Kasumi-1 (cell line): ENCODE data around the gene RNU5D-1.
"Not testable (repeated sequence)": the region's sequence is repeated elsewhere in the genome, so short reads cannot be mapped to it uniquely, and the experiment has no call there.

Experiments used
- DNase-seq, 2 experiments: peaks; one replicate each; lab custom pipeline; 2025; lab: John Stamatoyannopoulos, UW

RNU5D-1 gene

DNA sequence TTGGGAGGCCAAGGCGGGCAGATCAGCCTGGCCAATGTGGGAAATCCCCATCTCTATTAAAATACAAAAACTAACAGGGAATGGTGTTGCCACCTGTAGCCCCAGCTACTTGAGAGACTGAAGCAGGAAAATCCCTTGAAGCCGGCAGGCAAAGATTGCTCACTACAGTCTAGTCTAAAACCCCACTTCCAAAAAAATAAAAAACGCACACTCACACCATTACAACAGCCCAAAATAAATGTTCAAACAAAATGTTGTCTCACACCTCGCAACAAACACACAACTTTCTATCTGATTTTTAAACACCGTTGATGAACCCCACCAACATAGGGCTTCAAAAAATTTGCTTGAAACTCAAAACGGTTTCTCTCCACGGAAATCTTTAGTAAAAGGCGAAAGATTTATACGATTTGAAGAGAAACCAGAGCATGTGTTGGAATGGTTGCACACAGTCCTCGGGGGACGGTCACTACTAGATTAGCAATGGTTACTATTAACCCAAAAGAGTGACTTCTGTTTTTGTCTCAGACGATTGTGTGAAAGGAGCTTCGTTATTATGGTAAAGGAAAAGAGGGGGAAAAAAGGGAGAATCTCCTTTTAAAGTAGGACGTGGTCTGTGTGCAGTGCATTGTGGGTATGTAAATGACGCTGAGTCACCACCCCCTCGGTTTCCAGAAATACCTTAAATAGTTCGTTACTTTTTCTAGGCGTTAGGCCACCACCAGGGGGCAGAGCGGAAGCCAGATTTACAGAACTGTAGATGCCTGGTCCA is at the start of gene RNU5D-1:
TSS of gene RNU5D-1 (minus strand) at position 430 of the 772 bp plus-strand sequence.
- DNase-seq: peak; percentile 97 to 98

DNA sequence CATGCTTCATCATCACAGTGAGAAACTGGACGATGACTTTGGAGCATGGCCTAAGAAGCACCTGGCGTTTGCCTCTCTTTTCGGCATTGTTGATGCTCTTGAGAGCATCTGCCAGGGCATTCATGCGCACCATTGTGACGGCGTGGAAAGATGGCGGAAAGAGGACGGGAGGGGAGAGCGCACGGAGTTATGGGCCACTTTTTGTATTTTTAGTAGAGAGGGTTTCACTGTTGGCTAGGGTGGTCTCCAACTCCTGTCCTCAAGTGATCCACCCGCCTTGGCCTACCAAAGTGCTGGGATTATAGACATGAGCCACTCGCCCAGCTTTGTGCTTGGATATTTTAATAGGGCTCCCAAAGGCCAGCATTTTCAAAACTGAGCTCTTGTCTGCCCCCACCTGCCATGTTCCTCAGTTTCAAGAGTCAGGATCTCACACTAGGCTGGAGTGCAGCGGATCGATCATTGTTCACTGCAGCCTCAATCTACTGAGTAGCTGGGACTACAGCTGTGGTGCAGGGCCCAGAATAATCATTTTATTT is 49.7 kb upstream of the RNU5D-1 start:
- no peak for DNase-seq

DNA sequence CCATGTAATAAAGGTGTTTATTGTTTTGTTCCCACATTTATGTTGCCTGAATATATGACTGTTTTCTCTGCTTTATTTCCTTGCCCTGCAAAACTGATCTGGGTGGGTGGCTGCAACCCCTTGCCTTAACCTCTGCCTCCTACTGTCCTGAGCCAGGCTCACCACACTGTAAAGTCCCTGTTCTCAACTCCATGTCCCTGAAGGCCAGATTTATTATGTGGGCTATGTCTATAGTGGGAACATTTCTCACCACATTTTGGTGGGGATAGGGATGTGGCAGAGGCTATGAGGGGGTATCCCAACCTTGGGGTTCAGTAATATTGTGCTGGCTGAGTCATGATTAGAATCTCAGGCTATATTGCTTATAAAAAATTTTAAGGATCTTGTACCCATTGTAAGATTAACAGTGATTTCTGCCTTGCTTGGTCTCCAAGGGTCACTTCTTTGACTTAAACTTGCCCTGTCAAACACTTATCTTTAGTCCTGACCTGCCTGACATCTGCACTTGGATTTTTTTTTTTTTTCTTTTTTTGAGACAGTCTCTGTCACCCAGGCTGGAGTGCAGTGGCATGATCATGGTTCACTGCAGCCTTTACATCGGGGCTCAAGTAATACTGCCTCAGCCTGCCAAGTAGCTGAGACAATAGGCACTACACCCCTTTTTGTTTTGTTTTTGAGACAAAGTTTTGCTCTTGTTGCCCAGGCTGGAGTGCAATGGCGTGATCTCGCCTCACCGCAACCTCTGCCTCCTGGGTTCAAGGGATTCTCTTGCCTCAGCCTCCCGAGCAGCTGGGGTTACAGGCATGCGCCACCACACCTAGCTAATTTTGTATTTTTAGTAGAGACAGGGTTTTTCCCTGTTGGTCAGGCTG is 48.0 kb upstream of the RNU5D-1 start:
- DNase-seq: no peak

DNA sequence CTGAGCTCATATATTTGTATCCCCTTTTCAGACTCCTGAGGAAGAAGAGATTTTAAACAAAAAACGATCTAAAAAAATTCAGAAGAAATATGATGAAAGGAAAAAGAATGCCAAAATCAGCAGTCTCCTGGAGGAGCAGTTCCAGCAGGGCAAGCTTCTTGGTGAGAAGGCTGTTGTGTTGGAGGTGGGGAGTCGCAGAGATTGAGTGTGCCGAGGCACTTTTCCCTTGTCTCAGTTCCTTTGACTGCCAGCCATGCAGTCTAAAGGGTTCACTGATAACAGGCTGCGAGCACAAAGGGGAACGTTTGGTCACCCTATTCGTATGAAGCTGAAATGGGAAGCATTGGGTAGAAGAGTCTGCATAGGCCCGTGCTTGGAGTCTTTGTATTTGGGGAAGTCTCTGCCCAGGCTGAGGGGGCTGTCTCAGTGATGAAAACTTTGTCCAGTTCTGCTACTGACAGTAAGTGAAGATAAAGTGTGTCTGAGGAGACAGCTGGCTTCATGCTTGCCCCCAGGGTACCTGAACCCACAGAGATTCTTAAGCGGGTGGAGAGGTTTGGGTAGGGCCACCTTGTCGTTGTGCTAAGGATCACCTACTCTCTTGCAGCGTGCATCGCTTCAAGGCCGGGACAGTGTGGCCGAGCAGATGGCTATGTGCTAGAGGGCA is 47.1 kb upstream of the RNU5D-1 start:
- peak; percentile 32 to 52 for DNase-seq

DNA sequence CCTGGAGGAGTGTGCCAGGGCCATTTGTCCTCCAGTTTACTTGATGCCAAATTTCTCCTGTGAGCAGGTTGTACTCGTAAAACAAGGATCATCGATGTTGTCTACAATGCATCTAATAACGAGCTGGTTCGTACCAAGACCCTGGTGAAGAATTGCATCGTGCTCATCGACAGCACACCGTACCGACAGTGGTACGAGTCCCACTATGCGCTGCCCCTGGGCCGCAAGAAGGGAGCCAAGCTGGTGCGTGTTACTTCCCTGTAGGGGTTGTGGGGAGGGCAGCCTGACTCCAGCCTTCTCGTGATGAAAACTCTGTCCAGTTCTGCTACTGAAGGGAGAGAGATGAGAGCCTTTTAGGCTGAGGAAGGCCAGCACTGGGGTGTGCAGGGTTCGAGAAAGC is 46.6 kb upstream of the RNU5D-1 start:
- no peak for DNase-seq

DNA sequence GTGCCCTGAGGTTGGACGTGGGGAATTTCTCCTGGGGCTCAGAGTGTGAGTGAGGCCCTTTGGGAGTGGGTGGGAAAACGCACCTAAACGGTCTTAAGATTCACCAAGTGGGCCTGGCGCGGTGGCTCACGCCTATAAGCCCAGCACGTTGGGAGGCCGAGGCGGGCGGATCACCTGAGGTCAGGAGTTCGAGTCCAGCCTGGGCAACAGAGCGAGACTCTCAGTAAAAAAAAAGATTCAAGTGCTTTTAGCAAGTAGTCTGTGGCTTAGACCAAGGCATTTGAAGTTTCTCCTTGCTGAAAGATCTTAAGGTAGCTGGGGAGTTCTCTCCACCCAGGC is 45.7 kb upstream of the RNU5D-1 start:
- no peak for DNase-seq

DNA sequence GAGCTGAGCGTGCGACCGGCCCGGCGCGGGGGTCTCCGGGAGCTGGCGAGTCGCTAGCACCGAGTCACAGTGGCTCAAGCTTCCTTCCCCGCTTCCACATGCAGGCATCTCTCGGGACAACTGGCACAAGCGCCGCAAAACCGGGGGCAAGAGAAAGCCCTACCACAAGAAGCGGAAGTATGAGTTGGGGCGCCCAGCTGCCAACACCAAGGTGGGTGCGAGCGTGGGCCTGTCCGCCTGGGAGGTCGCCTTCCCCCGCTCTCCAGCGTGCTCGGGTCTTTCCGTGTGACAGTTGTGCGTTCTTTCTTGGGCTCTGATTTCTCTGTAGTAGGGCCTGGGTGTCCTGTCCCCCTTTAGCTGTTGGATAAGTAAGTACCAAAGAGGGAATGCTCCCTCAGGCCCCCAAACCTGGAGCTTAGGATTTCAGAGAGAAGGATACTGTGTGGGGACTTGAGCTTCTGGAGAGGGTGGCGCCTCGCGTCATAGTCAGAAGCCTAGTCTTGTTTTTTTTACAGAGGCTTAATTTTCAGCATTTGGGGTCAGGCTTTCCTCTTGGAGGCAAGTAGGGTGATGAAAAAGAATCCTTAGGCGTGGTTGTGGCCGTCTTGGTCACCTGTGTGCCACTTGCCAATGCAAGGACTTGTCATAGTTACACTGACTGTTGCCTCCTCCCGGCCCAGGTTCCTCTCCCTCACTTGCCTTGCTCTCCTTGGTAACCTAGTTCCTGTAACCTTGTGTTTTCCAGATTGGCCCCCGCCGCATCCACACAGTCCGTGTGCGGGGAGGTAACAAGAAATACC is 45.2 kb upstream of the RNU5D-1 start:
- DNase-seq: no peak

DNA sequence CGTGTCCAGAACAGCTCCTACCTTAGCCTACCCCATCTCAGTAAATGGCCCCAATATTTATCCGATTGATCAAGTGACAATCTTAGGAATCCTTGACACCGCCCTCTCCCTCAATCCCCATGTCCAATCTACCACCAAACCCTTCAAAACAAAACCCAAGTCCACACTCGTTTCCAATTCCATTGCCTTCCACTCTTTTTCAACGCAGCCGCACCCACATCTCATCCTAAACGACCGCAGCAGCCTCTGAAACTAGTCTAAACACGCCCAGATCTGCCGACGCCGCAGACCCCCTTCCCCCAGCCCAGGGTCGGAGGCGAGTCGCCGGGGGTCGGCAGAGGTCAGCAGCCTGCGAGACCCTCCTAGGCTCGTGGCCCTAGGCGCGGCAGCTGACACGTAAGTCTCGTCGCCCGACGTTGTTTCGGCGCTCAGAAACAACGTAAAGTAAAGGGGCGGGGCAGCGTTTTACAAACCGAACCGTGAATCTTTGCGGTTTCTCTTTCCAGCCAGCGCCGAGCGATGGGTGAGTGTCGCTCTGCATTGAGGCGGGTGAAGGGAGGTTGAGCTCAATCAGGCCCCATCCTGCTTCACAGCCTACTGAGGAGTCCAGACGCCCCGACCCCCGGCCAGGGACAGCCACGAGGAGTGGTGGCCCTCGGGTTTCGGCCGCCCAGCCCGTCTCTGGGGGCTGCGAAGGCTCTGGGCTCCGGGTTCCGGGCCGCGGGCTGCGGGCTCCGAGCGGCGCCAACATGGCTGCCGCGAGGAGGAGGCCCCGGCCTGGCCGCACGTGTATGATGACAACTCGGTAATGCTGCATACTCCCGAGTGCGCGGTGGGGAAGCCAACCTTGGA is 44.3 kb upstream of the RNU5D-1 start, which contains the start of gene RPS8:
TSS of gene RPS8 (plus strand) at position 463 of the 852 bp plus-strand sequence. CDS start at position 520, 57 bp downstream.
- peak; percentile 91 to 95 for DNase-seq

DNA sequence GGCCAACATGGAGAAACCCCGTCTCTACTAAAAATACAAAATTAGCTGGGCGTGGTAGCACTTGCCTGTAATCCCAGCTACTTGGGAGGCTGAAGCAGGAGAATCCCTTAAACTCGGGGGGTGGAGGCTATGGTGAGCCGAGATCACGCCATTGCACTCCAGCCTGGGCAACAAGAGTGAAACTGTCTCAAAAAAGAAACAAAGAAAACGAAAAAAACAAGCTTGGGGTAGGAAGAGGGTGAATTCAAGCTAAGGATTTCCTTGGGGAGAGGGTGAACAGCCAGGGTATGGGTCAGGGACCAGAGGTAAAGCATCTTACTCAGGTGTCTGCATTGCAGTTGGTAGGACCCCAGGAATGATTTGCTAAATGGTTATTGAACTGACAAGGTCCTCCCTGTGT is 35.5 kb upstream of the RNU5D-1 start:
- not testable (repeated sequence) for DNase-seq

DNA sequence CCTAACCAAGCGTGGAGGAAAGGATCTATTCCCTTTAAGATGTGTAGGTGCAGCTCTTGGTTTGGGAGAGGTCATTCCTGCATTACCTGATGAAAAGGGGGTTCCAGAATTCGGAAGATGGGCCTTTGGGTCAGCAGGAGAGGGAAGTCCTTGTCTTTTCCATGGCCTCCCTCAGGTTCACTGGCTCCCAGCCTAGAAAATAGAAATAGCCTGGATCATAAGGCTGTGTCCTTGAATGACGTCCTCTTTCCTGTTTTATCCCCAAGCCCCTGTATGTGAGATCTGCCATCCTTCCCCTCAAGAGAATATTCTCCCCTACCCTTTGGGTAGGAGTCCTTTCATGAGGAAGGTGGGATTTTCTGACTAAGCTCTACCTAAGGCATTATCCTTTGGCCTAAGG is 29.9 kb upstream of the RNU5D-1 start:
- DNase-seq: no peak

DNA sequence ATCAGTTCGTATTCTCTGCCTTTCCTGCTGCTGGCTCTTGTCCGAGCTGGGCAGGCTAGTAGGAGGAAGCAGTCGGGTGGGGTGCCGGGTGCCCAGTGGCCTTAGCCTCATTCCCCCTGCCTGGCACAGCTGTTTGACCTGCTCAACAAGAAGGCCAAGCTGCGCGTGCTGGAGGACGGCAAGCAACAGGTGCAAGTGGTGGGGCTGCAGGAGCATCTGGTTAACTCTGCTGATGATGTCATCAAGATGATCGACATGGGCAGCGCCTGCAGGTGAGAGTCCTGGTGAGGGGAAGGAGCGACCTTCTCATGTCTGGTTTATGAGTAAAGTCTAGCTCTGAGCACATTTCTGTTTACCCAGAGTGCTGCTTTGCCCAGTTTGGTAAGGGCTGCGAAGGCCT is 28.1 kb upstream of the RNU5D-1 start:
- DNase-seq: no peak

DNA sequence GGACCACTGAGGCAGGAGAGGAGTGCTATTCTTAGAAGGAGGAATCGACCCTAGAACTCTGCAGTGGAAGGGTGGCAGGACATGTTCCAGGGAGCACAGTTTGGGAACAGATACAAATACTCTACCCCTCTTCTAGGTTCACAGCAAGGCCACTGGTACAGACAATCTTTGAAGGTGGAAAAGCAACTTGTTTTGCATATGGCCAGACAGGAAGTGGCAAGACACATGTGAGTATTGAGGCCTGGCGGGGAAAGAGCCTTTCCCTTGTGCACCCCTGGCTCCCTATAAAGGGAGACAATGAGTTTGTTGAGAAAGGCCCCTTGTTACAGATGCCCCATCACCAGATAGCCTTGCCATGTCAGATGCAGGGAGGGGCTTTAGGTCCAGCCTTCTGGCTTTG is 26.4 kb upstream of the RNU5D-1 start:
- DNase-seq: no peak

DNA sequence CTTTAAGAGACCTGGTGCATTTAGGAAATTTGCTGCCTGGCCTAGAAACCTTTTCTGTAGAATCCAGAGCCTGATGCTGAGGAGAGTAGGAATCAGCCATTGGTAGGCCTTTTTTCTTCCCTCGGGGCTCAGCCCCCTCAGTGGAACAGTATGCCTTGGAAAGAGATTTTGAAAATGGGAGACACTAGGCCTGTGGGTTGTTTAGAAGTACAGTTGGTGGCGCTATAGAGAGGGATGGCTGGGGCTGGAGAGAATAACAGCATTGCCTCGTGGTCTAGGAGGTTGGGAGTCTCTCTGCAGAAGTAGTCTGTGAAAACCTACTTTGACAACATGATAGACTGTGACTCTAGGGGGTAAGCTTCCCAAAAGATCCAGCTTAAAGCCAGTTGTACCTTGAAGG is 16.9 kb upstream of the RNU5D-1 start:
- DNase-seq: peak; percentile 26 to 55

DNA sequence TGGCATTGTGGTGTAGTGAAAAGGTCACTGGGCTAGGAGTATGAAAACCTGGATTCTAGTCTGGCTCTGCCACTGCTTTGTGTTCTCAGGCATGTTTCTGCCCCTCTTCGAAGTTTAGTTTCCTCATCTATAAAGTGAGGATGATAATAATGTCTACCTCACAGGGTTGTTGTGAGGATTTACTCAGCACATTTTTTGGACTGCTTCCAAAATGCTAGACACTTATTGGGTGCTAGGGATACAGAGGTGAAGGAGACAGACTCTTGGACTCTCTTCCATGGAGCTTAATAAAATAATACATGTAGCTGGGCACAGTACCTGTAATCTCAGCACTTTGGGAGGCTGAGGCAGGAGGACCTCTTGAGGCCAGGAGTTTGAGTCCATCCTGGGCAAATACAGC is 12.2 kb upstream of the RNU5D-1 start:
- DNase-seq: no peak

DNA sequence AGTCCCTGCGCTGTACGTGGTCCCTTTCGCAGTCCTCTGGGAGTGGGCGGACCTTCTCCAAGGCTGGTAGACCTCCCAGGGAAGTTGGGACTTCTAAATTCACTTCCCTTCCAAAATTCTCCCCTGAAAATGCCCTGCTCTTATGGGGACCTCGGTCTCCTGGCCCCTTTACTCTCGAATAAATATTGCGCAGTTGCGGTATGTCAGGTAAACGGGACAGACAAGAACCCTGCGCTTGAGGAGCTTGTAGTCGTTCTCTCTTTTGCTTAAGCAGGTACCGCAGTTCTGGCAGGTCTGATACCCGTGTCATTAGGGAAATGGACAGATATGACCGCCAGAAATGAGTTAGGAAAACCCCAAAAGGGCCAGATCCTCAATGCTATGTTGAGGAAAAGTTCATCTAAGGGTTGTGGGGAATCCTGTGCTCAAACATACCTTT is 9.2 kb upstream of the RNU5D-1 start:
- DNase-seq: no peak

DNA sequence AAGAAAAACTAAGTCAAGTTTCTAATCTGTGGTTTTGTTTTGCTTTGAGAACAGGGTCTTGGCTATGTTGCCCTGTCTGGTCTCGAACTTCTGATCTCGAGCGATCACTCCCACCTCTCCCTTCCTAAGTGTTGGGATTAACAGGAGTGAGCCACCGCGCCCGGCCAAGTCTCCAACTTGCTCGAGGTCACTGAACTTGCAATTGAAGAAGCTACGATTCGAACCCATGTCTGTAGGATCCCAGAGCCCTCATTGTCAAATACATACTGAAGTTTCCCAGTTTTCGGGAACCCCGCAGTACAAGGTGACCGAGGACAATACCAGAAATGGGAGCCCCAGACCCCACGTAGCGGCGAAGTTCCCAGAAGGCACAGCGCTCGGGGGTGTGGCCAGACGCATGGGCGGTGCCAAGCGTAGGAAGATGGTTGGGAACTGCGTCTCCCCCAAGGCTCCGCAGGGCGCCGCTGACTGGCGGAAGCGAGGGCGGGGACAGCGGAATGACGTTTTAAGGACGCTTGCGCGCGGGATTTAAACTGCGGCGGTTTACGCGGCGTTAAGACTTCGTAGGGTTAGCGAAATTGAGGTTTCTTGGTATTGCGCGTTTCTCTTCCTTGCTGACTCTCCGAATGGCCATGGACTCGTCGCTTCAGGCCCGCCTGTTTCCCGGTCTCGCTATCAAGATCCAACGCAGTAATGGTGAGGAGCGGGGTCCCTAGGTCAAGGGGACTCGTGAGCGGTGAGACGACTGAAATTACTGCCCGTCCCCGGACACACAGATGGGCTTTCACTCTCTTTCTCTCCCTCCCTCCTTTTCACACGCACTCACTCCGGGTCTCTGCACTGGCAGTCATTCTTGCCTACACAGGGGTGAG is 8.6 kb upstream of the RNU5D-1 start, which contains the start of gene KIF2C:
TSS of gene KIF2C (plus strand) at position 531 of the 872 bp plus-strand sequence. CDS start at position 627, 96 bp downstream.
- DNase-seq: peak; percentile 97 to 98

DNA sequence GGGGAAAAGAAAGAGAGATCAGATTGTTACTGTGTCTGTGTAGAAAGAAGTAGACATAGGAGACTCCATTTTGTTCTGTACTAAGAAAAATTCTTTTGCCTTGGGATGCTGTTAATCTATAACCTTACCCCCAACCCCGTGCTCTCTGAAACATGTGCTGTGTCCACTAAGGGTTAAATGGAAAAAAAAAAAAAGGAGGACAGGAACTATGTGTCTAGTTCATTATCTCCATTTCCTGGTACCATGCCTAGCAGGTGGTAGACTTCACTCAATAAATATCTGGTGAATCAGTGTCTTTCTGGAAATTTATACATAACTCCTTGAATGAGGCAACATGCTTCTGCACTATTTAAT is 8.0 kb upstream of the RNU5D-1 start:
- DNase-seq: not testable (repeated sequence)

DNA sequence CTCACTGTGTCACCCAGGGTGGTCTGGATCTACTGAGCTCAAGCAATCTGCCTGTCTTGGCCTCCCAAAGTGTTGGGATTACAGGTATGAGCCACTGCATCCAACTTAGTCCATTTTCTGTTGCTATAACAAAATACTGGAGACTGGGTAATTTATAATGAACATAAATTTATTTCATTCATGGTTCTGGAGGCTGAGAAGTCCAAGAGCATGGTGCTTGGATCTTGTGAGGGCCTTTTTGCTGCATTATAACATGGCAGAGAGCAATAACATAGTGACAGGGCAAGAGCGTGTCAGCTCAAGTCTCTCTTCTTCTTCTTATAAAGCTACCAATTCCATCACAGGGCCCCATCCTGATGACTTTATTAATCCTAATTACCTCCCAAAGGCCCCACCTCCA is 5.0 kb upstream of the RNU5D-1 start:
- no peak for DNase-seq

DNA sequence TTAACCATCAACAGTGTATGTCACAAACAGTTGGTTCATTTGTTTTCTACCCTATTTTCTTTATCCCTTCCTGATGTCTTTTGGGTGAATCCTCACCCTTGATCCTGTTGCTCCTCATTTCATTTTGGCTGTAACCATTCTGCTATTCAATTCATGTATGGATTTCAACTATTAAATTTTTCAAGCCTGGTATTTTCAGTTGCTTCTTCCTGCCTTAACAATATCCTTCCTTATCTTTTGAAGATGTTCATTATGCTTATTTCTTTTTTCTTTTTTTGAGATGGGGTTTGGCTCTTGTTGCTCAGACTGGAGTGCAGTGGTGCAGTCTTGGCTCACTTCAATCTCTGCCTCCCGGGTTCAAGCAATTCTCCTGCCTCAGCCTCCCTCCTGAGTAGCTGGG is 2.8 kb upstream of the RNU5D-1 start:
- DNase-seq: no peak
